ENCODE measurements around the gene CDKN1B.

- TF ChIP-seq, protein P1, sequence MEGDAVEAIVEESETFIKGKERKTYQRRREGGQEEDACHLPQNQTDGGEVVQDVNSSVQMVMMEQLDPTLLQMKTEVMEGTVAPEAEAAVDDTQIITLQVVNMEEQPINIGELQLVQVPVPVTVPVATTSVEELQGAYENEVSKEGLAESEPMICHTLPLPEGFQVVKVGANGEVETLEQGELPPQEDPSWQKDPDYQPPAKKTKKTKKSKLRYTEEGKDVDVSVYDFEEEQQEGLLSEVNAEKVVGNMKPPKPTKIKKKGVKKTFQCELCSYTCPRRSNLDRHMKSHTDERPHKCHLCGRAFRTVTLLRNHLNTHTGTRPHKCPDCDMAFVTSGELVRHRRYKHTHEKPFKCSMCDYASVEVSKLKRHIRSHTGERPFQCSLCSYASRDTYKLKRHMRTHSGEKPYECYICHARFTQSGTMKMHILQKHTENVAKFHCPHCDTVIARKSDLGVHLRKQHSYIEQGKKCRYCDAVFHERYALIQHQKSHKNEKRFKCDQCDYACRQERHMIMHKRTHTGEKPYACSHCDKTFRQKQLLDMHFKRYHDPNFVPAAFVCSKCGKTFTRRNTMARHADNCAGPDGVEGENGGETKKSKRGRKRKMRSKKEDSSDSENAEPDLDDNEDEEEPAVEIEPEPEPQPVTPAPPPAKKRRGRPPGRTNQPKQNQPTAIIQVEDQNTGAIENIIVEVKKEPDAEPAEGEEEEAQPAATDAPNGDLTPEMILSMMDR (IDR thresholded peaks at IDR 0.05; ENCODE audit: extremely low read depth in 1 of 2, insufficient read depth in 1 of 2, low read depth in 1 of 2, low read length in 2 of 2) = no peak
- TF ChIP-seq POLR2AphosphoS5 (IDR thresholded peaks at IDR 0.05; ENCODE audit: insufficient read depth, low read depth, low read length) (no peak), JUN (IDR thresholded peaks at IDR 0.05; ENCODE audit: borderline replicate concordance, insufficient read depth, insufficient read length, low read depth) (no peak), GATA2 (IDR thresholded peaks at IDR 0.05; ENCODE audit: insufficient read depth, insufficient read length, low read depth, low read length) (no peak), EZH2 (IDR thresholded peaks at IDR 0.05; ENCODE audit: borderline replicate concordance, low read depth, low read length, severe bottlenecking) (no peak)
Observed at GRCh38 chr12:12669020-12669419, 48.1 kb upstream of the CDKN1B start.

Data from endothelial cell of umbilical vein (primary cell).